Articular chondrocyte of knee joint (primary cell): ENCODE measurements around the gene NPHP4. TPM values are rescaled to one million over a fixed set of nuclear protein-coding genes. Genes with fewer than 3 reads are reported as not detected.

Source experiments
- small RNA-seq: library from RNA; depleted of rRNA; stranded (forward); fragments of <200 nt; gene quantifications from one replicate; pipeline ENCODE3, GENCODE V24; 2012
- total RNA-seq: library from RNA; depleted of rRNA; stranded (reverse); fragments of >200 nt; gene quantifications from 2 replicates; pipeline ENCODE4 v1.2.3, GENCODE V29; 2012

NPHP4 gene
- total RNA-seq: 6.1 and 7.1 TPM in 2 replicates

GRCh38 chr1:5992026-5992813 lies at the start of gene NPHP4:
Gene NPHP4 (minus strand): TSS chr1:5992425. CDS start chr1:5986289, 6,136 bp downstream.

Small RNA genes within 50 kb of the gene (small RNA-seq; reads per million reads assigned to genes)
- not detected for gene MIR4689

Other genes with a start within 250 kb of the NPHP4 start
- gene KCNAB2, start 53.5 kb upstream of the NPHP4 start, total RNA-seq: 4.1 and 5.4 TPM in 2 replicates
- gene CHD5, start 187.9 kb upstream of the NPHP4 start, total RNA-seq: 0.11 and 0.13 TPM in 2 replicates
- gene RPL22, start 207.2 kb upstream of the NPHP4 start, total RNA-seq: 118 and 161 TPM in 2 replicates
- gene RNF207, start 213.7 kb upstream of the NPHP4 start, total RNA-seq: 10.7 and 12.0 TPM in 2 replicates
- 75.9 and 86.5 TPM in 2 replicates for gene ICMT, start 243.5 kb upstream of the NPHP4 start, total RNA-seq